WTC11 (cell line): ENCODE measurements around the gene LCN1. TPM values are rescaled to one million over a fixed set of nuclear protein-coding genes. Genes with fewer than 3 reads are reported as not detected.
A peak's percentile ranks its signal among the peaks of the same experiment; 100 is the strongest.

Experiments
- ATAC-seq: fragments of 200-7000 bp; cut with Tn5 transposase; 2 replicates; pipeline ENCODE4 v1.10.0; 2021; ENCODE audit warnings: mild to moderate bottlenecking, moderate library complexity
- CTCF ChIA-PET: fragments of 300-600 bp; sonication (Branson Sonifier 250); formaldehyde crosslinking; loops from one replicate; lab custom pipeline; 2021; ENCODE audit warnings: antibody characterized with exemption; lab: Charles Lee
- POLR2A ChIA-PET: fragments of 350-600 bp; sonication (Branson Sonifier 250); formaldehyde crosslinking; loops from one replicate; lab custom pipeline; 2021; ENCODE audit warnings: antibody characterized with exemption; lab: Charles Lee
- DNase-seq: peaks from one replicate; pipeline ENCODE4 v3.0.0; 2021; ENCODE audit warnings: low spot score
- H3K27ac Mint-ChIP-seq: 2 replicates; pipeline ENCODE4 v1.8.0; 2021; ENCODE audit warnings: mixed read lengths
- H3K27me3 Mint-ChIP-seq: 2 replicates; pipeline ENCODE4 v1.8.0; 2021; ENCODE audit warnings: low read depth, mild to moderate bottlenecking, moderate library complexity, mixed read lengths
- H3K36me3 Mint-ChIP-seq: 2 replicates; pipeline ENCODE4 v1.8.0; 2021; ENCODE audit warnings: mixed read lengths
- H3K4me1 Mint-ChIP-seq: 2 replicates; pipeline ENCODE4 v1.8.0; 2022; ENCODE audit warnings: mixed read lengths
- H3K4me3 Mint-ChIP-seq: 2 replicates; pipeline ENCODE4 v1.8.0; 2021; ENCODE audit warnings: mild to moderate bottlenecking, moderate library complexity, mixed read lengths
- H3K9me3 Mint-ChIP-seq: 2 replicates; pipeline ENCODE4 v1.8.0; 2021; ENCODE audit warnings: mixed read lengths
- ATF3 ChIP-seq: sonication (generic); formaldehyde crosslinking; conservative IDR thresholded peaks from 2 replicates; pipeline ENCODE4 v1.8.1; 2022; ENCODE audit warnings: mild to moderate bottlenecking, missing genetic modification reagents
- ATF6 ChIP-seq: sonication (generic); formaldehyde crosslinking; IDR thresholded peaks from 2 replicates; pipeline ENCODE4 v1.8.1; 2023; ENCODE audit warnings: mild to moderate bottlenecking, missing genetic modification reagents
- E2F1 ChIP-seq: sonication (generic); formaldehyde crosslinking; IDR thresholded peaks from 2 replicates; pipeline ENCODE4 v1.8.0; 2022; ENCODE audit warnings: mild to moderate bottlenecking, missing genetic modification reagents
- ESRRA ChIP-seq: sonication (generic); formaldehyde crosslinking; IDR thresholded peaks from 2 replicates; pipeline ENCODE4 v1.8.1; 2022; ENCODE audit warnings: mild to moderate bottlenecking, missing genetic modification reagents, borderline replicate concordance
- ETV6 ChIP-seq: sonication (generic); formaldehyde crosslinking; IDR thresholded peaks from 2 replicates; pipeline ENCODE4 v1.8.1; 2022; ENCODE audit warnings: mild to moderate bottlenecking, missing genetic modification reagents
- FOXK1 ChIP-seq: sonication (generic); formaldehyde crosslinking; IDR thresholded peaks from 2 replicates; pipeline ENCODE4 v1.8.0; 2022; ENCODE audit warnings: mild to moderate bottlenecking, moderate library complexity, missing genetic modification reagents
- FOXP4 ChIP-seq: sonication (generic); formaldehyde crosslinking; IDR thresholded peaks from 2 replicates; pipeline ENCODE4 v1.8.0; 2022; ENCODE audit warnings: mild to moderate bottlenecking, missing genetic modification reagents
- GTF2I ChIP-seq: fragments of 250-450 bp; sonication (Bioruptor Pico); conservative IDR thresholded peaks from 2 replicates; pipeline ENCODE4 v1.4.0; 2021; ENCODE audit warnings: mild to moderate bottlenecking
- IRF2 ChIP-seq: sonication (generic); formaldehyde crosslinking; IDR thresholded peaks from 2 replicates; pipeline ENCODE4 v1.8.0; 2022; ENCODE audit warnings: low read depth, missing genetic modification reagents, borderline replicate concordance
- JAZF1 ChIP-seq: fragments of 250-450 bp; sonication (Bioruptor Pico); IDR thresholded peaks from 2 replicates; pipeline ENCODE4 v1.9.0; 2021; ENCODE audit warnings: moderate library complexity, mild to moderate bottlenecking, inconsistent platforms
- NFATC4 ChIP-seq: fragments of 250-450 bp; sonication (Bioruptor Pico); IDR thresholded peaks from 2 replicates; pipeline ENCODE4 v1.9.0; 2021; ENCODE audit warnings: mild to moderate bottlenecking
- NFE2L1 ChIP-seq: sonication (generic); formaldehyde crosslinking; IDR thresholded peaks from 2 replicates; pipeline ENCODE4 v1.8.1; 2023; ENCODE audit warnings: missing genetic modification reagents
- PRRX2 ChIP-seq: fragments of 250-450 bp; sonication (Bioruptor Pico); IDR thresholded peaks from 2 replicates; pipeline ENCODE4 v1.8.0; 2021; ENCODE audit warnings: mild to moderate bottlenecking
- SMAD3 ChIP-seq: sonication (generic); formaldehyde crosslinking; IDR thresholded peaks from 2 replicates; pipeline ENCODE4 v1.8.0; 2022; ENCODE audit warnings: missing genetic modification reagents, mild to moderate bottlenecking, borderline replicate concordance
- TCF7 ChIP-seq: sonication (generic); formaldehyde crosslinking; IDR thresholded peaks from 2 replicates; pipeline ENCODE4 v1.8.0; 2022; ENCODE audit warnings: mild to moderate bottlenecking, low read depth, missing genetic modification reagents, moderate library complexity
- TEAD4 ChIP-seq: sonication (generic); formaldehyde crosslinking; IDR thresholded peaks from 2 replicates; pipeline ENCODE4 v1.8.0; 2022; ENCODE audit warnings: mild to moderate bottlenecking, missing genetic modification reagents
- ZNF121 ChIP-seq: sonication (generic); formaldehyde crosslinking; IDR thresholded peaks from 2 replicates; pipeline ENCODE4 v1.8.0; 2023; ENCODE audit warnings: missing genetic modification reagents
- ZNF396 ChIP-seq: fragments of 250-450 bp; sonication (Bioruptor Pico); IDR thresholded peaks from 2 replicates; pipeline ENCODE4 v1.8.0; 2021; ENCODE audit warnings: mild to moderate bottlenecking, moderate library complexity, borderline replicate concordance
- ZNF416 ChIP-seq: fragments of 250-450 bp; sonication (Bioruptor Pico); IDR thresholded peaks from 2 replicates; pipeline ENCODE4 v1.9.0; 2021; ENCODE audit warnings: mild to moderate bottlenecking, inconsistent platforms
- ZNF512 ChIP-seq: sonication (generic); formaldehyde crosslinking; IDR thresholded peaks from 2 replicates; pipeline ENCODE4 v1.8.1; 2022; ENCODE audit warnings: missing genetic modification reagents, borderline replicate concordance
- total RNA-seq: library from RNA; stranded (reverse); gene quantifications from 3 replicates; pipeline ENCODE4 v1.2.3, GENCODE V29; 2021
- TF ChIP-seq, protein P1 (sequence below): sonication (generic); formaldehyde crosslinking; IDR thresholded peaks from 2 replicates; pipeline ENCODE4 v1.8.1; 2022; ENCODE audit warnings: low read depth, mild to moderate bottlenecking, moderate library complexity, missing genetic modification reagents, borderline replicate concordance
- TF ChIP-seq, protein P2 (sequence below): fragments of 250-450 bp; sonication (Bioruptor Pico); conservative IDR thresholded peaks from 2 replicates; pipeline ENCODE4 v1.9.0; 2021; ENCODE audit warnings: mild to moderate bottlenecking
- TF ChIP-seq, protein P3 (sequence below): fragments of 250-450 bp; sonication (Bioruptor Pico); IDR thresholded peaks from 2 replicates; pipeline ENCODE4 v1.9.0; 2021; ENCODE audit warnings: mild to moderate bottlenecking

LCN1 gene
- total RNA-seq, 1 experiment from 2014 or later: not detected

GRCh38 chr9:135568026-135568425 is 46.8 kb downstream of the LCN1 start:
- ChIA-PET CTCF (no interaction called here), POLR2A (no interaction called here)
- 0 out of 2 replicates have a peak overlapping the region, but pooled peaks have one; percentile 29 for H3K27ac Mint-ChIP-seq
- H3K36me3 Mint-ChIP-seq: peaks cover 12% of the 10 kb centered on the region
- TF ChIP-seq FOXP4 (CRISPR knock-in tag) (no peak), ATF6 (no peak), SMAD3 (CRISPR knock-in tag) (no peak), IRF2 (CRISPR knock-in tag) (no peak), ZNF396 (CRISPR knock-in tag) (no peak), NFE2L1 (CRISPR knock-in tag) (no peak), FOXK1 (CRISPR knock-in tag) (no peak)
- TF ChIP-seq, protein P1, sequence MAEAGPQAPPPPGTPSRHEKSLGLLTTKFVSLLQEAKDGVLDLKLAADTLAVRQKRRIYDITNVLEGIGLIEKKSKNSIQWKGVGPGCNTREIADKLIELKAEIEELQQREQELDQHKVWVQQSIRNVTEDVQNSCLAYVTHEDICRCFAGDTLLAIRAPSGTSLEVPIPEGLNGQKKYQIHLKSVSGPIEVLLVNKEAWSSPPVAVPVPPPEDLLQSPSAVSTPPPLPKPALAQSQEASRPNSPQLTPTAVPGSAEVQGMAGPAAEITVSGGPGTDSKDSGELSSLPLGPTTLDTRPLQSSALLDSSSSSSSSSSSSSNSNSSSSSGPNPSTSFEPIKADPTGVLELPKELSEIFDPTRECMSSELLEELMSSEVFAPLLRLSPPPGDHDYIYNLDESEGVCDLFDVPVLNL (CRISPR knock-in tag): no peak
- no peaks in the 10 kb centered on the region for H3K27me3 Mint-ChIP-seq
- no peak overlapping the region for H3K4me3 Mint-ChIP-seq
- H3K4me1 Mint-ChIP-seq: peaks cover 9% of the 10 kb centered on the region
- DNase-seq (no peak), ATAC-seq (no peak)
- H3K9me3 Mint-ChIP-seq: peaks cover 15% of the 10 kb centered on the region

- Mint-ChIP-seq H3K27me3 (no peaks in the 10 kb centered on the region), H3K27ac (no peak overlapping the region), H3K9me3 (peaks cover 15% of the 10 kb centered on the region), H3K4me1 (peaks cover 9% of the 10 kb centered on the region), H3K36me3 (peaks cover 12% of the 10 kb centered on the region), H3K4me3 (no peak overlapping the region)
- TF ChIP-seq E2F1 (CRISPR knock-in tag): no peak
- DNase-seq: no peak
- no peak for ATAC-seq
- POLR2A ChIA-PET: no interaction called here
- CTCF ChIA-PET: interaction anchor here (1.6 kb wide), 1 partner anchor 44 kb away, joined by 4 read pairs; no protein-coding TSS in a partner anchor
Measured at GRCh38 chr9:135570456-135570855, 49.2 kb downstream of the LCN1 start.

GRCh38 chr9:135572233-135572632 is 51.0 kb downstream of the LCN1 start:
- H3K27ac Mint-ChIP-seq: no peak overlapping the region
- H3K36me3 Mint-ChIP-seq: peaks cover 12% of the 10 kb centered on the region
- DNase-seq (no peak), ATAC-seq (no peak)
- H3K27me3 Mint-ChIP-seq: no peaks in the 10 kb centered on the region
- ChIA-PET CTCF (no interaction called here), POLR2A (no interaction called here)
- H3K9me3 Mint-ChIP-seq: peaks cover 15% of the 10 kb centered on the region
- no peak overlapping the region for H3K4me3 Mint-ChIP-seq
- peaks cover 9% of the 10 kb centered on the region for H3K4me1 Mint-ChIP-seq
- TF ChIP-seq ZNF512 (CRISPR knock-in tag): no peak
- TF ChIP-seq FOXK1 (CRISPR knock-in tag): no peak
- TF ChIP-seq, protein P2, sequence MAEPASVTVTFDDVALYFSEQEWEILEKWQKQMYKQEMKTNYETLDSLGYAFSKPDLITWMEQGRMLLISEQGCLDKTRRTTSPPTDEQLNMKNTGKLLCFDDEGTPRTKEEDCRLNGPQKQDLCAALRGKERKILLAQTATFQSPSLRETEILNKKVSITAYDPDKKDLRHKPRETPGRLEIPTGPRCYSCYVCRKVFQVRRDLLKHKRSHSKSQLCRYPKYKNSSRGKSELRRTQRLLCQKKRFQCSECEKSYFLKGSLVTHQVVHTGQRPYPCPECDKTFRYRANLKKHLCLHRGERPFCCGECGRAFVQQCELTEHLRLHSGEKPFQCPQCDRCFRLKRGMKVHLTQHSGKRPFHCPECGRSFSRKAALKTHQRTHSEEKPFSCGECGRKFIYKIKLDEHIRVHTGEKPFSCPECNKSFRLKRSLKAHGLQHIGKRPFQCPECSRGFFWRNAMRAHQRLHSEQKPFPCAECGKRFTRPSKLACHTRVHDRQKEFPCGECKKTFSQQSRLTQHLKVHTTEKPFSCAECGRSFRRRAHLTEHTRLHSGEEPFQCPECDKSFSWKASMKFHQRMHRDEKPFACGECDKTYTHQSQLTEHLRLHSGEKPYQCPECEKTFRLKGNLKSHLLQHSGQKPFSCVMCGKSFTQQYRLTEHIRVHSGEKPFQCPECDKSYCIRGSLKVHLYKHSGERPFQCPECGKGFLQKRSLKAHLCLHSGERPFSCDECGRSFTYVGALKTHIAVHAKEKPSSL (CRISPR knock-in tag): no peak
- no peak for TF ChIP-seq ATF3 (CRISPR knock-in tag)
- no peak for TF ChIP-seq ZNF121 (CRISPR knock-in tag)
- no peak for TF ChIP-seq GTF2I (CRISPR knock-in tag)
- no peak for TF ChIP-seq JAZF1
- TF ChIP-seq ESRRA (CRISPR knock-in tag): no peak
- no peak for TF ChIP-seq TEAD4 (CRISPR knock-in tag)
- no peak for TF ChIP-seq NFATC4 (CRISPR knock-in tag)
- no peak for TF ChIP-seq PRRX2
- no peak for TF ChIP-seq ZNF416 (CRISPR knock-in tag)
- TF ChIP-seq ETV6 (CRISPR knock-in tag): no peak
- TF ChIP-seq TCF7: no peak
- TF ChIP-seq, protein P3, sequence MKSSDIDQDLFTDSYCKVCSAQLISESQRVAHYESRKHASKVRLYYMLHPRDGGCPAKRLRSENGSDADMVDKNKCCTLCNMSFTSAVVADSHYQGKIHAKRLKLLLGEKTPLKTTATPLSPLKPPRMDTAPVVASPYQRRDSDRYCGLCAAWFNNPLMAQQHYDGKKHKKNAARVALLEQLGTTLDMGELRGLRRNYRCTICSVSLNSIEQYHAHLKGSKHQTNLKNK (CRISPR knock-in tag): no peak
